ACC112 (cell line): Measurements from ENCODE around the gene SASH1.

Source experiments
- H2AFZ ChIP-seq: fragments of 200-600 bp; sonication (generic); one replicate; pipeline ENCODE4 v1.6.0; 2017; ENCODE audit warnings: antibody characterized with exemption, low read length; ENCODE audit not compliant: unreplicated experiment
- H3K27ac ChIP-seq: fragments of 200-600 bp; sonication (generic); 2 replicates; pipeline ENCODE4 v1.5.1; 2014; ENCODE audit warnings: low read depth, mild to moderate bottlenecking, antibody characterized with exemption, low read length, moderate library complexity
- H3K27me3 ChIP-seq: fragments of 200-600 bp; sonication (generic); 2 replicates; pipeline ENCODE4 v1.6.1; 2014; ENCODE audit warnings: mild to moderate bottlenecking, antibody characterized with exemption, low read length, moderate library complexity, mixed read lengths; ENCODE audit not compliant: insufficient read depth
- H3K36me3 ChIP-seq: fragments of 200-600 bp; sonication (generic); 2 replicates; pipeline ENCODE4 v1.6.1; 2016; ENCODE audit warnings: mild to moderate bottlenecking, antibody characterized with exemption, low read length, moderate library complexity, mixed read lengths; ENCODE audit not compliant: insufficient read depth
- H3K4me1 ChIP-seq: fragments of 200-600 bp; sonication (generic); one replicate; pipeline ENCODE4 v1.6.1; 2016; ENCODE audit warnings: low read length, mixed read lengths; ENCODE audit not compliant: insufficient read depth, unreplicated experiment, control insufficient read depth
- H3K4me3 ChIP-seq: fragments of 200-600 bp; sonication (generic); 2 replicates; pipeline ENCODE4 v1.5.1; 2014; ENCODE audit warnings: mild to moderate bottlenecking, low read depth, low read length
- H3K79me2 ChIP-seq: fragments of 200-600 bp; sonication (generic); one replicate; pipeline ENCODE4 v1.6.0; 2016; ENCODE audit warnings: low read length; ENCODE audit not compliant: control insufficient read depth, unreplicated experiment, insufficient read depth

Gene SASH1

GRCh38 chr6:148416330-148416965 lies 73.8 kb downstream of the SASH1 start:
- H3K27me3 ChIP-seq = no peaks in the 10 kb centered on the region
- H3K79me2 ChIP-seq = peaks cover 12% of the 10 kb centered on the region
- no peak overlapping the region for H3K27ac ChIP-seq
- H3K4me3 ChIP-seq = no peak overlapping the region
- peaks cover 4% of the 10 kb centered on the region; the same call in 1 of the 2 replicates for H3K36me3 ChIP-seq
- H2AFZ ChIP-seq = no peak overlapping the region
- H3K4me1 ChIP-seq = peaks cover 32% of the 10 kb centered on the region

- H3K27ac ChIP-seq = no peak overlapping the region
- no peak overlapping the region for H3K4me3 ChIP-seq
- H3K36me3 ChIP-seq = peaks cover 4% of the 10 kb centered on the region; the same call in 1 of the 2 replicates
- peaks cover 9% of the 10 kb centered on the region for H3K79me2 ChIP-seq
- peaks cover 28% of the 10 kb centered on the region for H3K4me1 ChIP-seq
- no peaks in the 10 kb centered on the region for H3K27me3 ChIP-seq
- no peak overlapping the region for H2AFZ ChIP-seq
These were observed 74.4 kb downstream of the SASH1 start for GRCh38 chr6:148417045-148417444.

GRCh38 chr6:148419430-148419829 lies 76.8 kb downstream of the SASH1 start:
- Histone ChIP-seq H3K36me3 (peaks cover 4% of the 10 kb centered on the region; the same call in 1 of the 2 replicates), H3K4me1 (peaks cover 24% of the 10 kb centered on the region), H2AFZ (no peak overlapping the region), H3K27ac (no peak overlapping the region), H3K79me2 (peaks cover 4% of the 10 kb centered on the region), H3K27me3 (no peaks in the 10 kb centered on the region), H3K4me3 (no peak overlapping the region)

- Histone ChIP-seq H3K36me3 (no peaks in the 10 kb centered on the region), H3K27ac (no peak overlapping the region), H3K79me2 (peaks cover 4% of the 10 kb centered on the region), H3K4me3 (no peak overlapping the region), H3K27me3 (no peaks in the 10 kb centered on the region), H3K4me1 (peaks cover 7% of the 10 kb centered on the region), H2AFZ (no peak overlapping the region)
These were observed 79.4 kb downstream of the SASH1 start for GRCh38 chr6:148422085-148422484.

GRCh38 chr6:148423133-148423532 lies 80.5 kb downstream of the SASH1 start:
- Histone ChIP-seq H3K36me3 (0 out of 2 replicates have a peak, but pooled peaks cover 2% of the 10 kb centered on the region), H3K27ac (no peak overlapping the region), H3K4me1 (peaks cover 7% of the 10 kb centered on the region), H2AFZ (no peak overlapping the region), H3K79me2 (peaks cover 7% of the 10 kb centered on the region), H3K27me3 (no peaks in the 10 kb centered on the region), H3K4me3 (no peak overlapping the region)

GRCh38 chr6:148423601-148424270 lies 81.1 kb downstream of the SASH1 start:
- H2AFZ ChIP-seq = no peak overlapping the region
- H3K4me1 ChIP-seq = peaks cover 7% of the 10 kb centered on the region
- H3K36me3 ChIP-seq = 0 out of 2 replicates have a peak, but pooled peaks cover 2% of the 10 kb centered on the region

GRCh38 chr6:148425443-148425842 lies 82.8 kb downstream of the SASH1 start:
- H3K27ac ChIP-seq = no peak overlapping the region
- H3K36me3 ChIP-seq = 0 out of 2 replicates have a peak, but pooled peaks cover 2% of the 10 kb centered on the region
- H3K79me2 ChIP-seq = peaks cover 7% of the 10 kb centered on the region
- no peak overlapping the region for H2AFZ ChIP-seq
- no peak overlapping the region for H3K4me3 ChIP-seq
- no peaks in the 10 kb centered on the region for H3K27me3 ChIP-seq
- H3K4me1 ChIP-seq = peaks cover 7% of the 10 kb centered on the region

More at GRCh38 chr6:148423601-148424270, 81.1 kb downstream of the SASH1 start:
- H3K4me3 ChIP-seq = no peak overlapping the region
- H3K79me2 ChIP-seq = peaks cover 7% of the 10 kb centered on the region
- no peaks in the 10 kb centered on the region for H3K27me3 ChIP-seq
- H3K27ac ChIP-seq = no peak overlapping the region

- Histone ChIP-seq H3K4me1 (peaks cover 7% of the 10 kb centered on the region), H3K27me3 (no peaks in the 10 kb centered on the region), H3K79me2 (peaks cover 7% of the 10 kb centered on the region), H2AFZ (no peak overlapping the region), H3K4me3 (no peak overlapping the region), H3K27ac (no peak overlapping the region), H3K36me3 (0 out of 2 replicates have a peak, but pooled peaks cover 2% of the 10 kb centered on the region)
These were observed 83.8 kb downstream of the SASH1 start for GRCh38 chr6:148426317-148426977.

GRCh38 chr6:148427333-148427732 lies 84.7 kb downstream of the SASH1 start:
- 0 out of 2 replicates have a peak, but pooled peaks cover 2% of the 10 kb centered on the region for H3K36me3 ChIP-seq
- peaks cover 7% of the 10 kb centered on the region for H3K79me2 ChIP-seq

GRCh38 chr6:148429423-148429822 lies 86.8 kb downstream of the SASH1 start:
- Histone ChIP-seq H3K4me3 (no peak overlapping the region), H2AFZ (no peak overlapping the region), H3K4me1 (peaks cover 6% of the 10 kb centered on the region), H3K79me2 (peaks cover 3% of the 10 kb centered on the region), H3K36me3 (0 out of 2 replicates have a peak, but pooled peaks cover 2% of the 10 kb centered on the region), H3K27ac (no peak overlapping the region), H3K27me3 (no peaks in the 10 kb centered on the region)

More at GRCh38 chr6:148427333-148427732, 84.7 kb downstream of the SASH1 start:
- Histone ChIP-seq H3K4me3 (no peak overlapping the region), H2AFZ (no peak overlapping the region), H3K27me3 (no peaks in the 10 kb centered on the region), H3K4me1 (peaks cover 8% of the 10 kb centered on the region), H3K27ac (no peak overlapping the region)
